ENCODE results near the gene MIPOL1. TPM values are rescaled to one million over a fixed set of nuclear protein-coding genes. Genes with fewer than 3 reads are reported as not detected.

The MIPOL1 gene
- total and polyA plus RNA-seq, 12 donors = 1.1 to 9.2 (median 5.4) TPM

GRCh38 chr14:37558740-37559139 is 361.0 kb downstream of the MIPOL1 start:
- Histone ChIP-seq H3K4me1 (no peaks in the 10 kb centered on the region), H3K36me3 (no peaks in the 10 kb centered on the region), H3K9me3 (peaks cover 0 to 13% (median 0%) of the 10 kb centered on the region in 11 donors), H3K4me3 (no peak overlapping the region), H3K27ac (no peak overlapping the region), H3K27me3 (no peaks in the 10 kb centered on the region)
- ATAC-seq = no peak
- DNase-seq = no peak
- TF ChIP-seq, protein P1, sequence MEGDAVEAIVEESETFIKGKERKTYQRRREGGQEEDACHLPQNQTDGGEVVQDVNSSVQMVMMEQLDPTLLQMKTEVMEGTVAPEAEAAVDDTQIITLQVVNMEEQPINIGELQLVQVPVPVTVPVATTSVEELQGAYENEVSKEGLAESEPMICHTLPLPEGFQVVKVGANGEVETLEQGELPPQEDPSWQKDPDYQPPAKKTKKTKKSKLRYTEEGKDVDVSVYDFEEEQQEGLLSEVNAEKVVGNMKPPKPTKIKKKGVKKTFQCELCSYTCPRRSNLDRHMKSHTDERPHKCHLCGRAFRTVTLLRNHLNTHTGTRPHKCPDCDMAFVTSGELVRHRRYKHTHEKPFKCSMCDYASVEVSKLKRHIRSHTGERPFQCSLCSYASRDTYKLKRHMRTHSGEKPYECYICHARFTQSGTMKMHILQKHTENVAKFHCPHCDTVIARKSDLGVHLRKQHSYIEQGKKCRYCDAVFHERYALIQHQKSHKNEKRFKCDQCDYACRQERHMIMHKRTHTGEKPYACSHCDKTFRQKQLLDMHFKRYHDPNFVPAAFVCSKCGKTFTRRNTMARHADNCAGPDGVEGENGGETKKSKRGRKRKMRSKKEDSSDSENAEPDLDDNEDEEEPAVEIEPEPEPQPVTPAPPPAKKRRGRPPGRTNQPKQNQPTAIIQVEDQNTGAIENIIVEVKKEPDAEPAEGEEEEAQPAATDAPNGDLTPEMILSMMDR (IDR thresholded peaks at IDR 0.05) = no peak
- intact Hi-C loops (cut with DNase I) = no loop called here
- WGBS, 2 donors = 90 to 92% methylated on average over 4 of the region's 4 CpGs

GRCh38 chr14:37559386-37559785 is 361.6 kb downstream of the MIPOL1 start:
- intact Hi-C loops (cut with DNase I) = no loop called here
- ATAC-seq (no peak), DNase-seq (no peak)
- Histone ChIP-seq H3K9me3 (peaks cover 0 to 10% (median 0%) of the 10 kb centered on the region in 11 donors), H3K27ac (no peak overlapping the region), H3K27me3 (no peaks in the 10 kb centered on the region), H3K4me1 (no peaks in the 10 kb centered on the region), H3K36me3 (no peaks in the 10 kb centered on the region), H3K4me3 (no peak overlapping the region)
- WGBS, 2 donors = 73 to 79% methylated on average over 6 of the region's 6 CpGs
- TF ChIP-seq, protein P1 (IDR thresholded peaks at IDR 0.05) = no peak

- no peaks in the 10 kb centered on the region for H3K27me3 ChIP-seq
- no peaks in the 10 kb centered on the region for H3K9me3 ChIP-seq
- H3K4me3 ChIP-seq = no peak overlapping the region
- no peak for ATAC-seq
- H3K27ac ChIP-seq = no peak overlapping the region
- DNase-seq = no peak
- H3K36me3 ChIP-seq = no peaks in the 10 kb centered on the region
- H3K4me1 ChIP-seq = peaks cover 0 to 7% (median 0%) of the 10 kb centered on the region in 9 donors
- WGBS, 2 donors = 75 to 76% methylated on average over 2 of the region's 2 CpGs
- intact Hi-C loops (cut with DNase I) = no loop called here
- TF ChIP-seq, protein P1 (IDR thresholded peaks at IDR 0.05) = no peak
These were observed 365.5 kb downstream of the MIPOL1 start for GRCh38 chr14:37563189-37563588.

DNA sequence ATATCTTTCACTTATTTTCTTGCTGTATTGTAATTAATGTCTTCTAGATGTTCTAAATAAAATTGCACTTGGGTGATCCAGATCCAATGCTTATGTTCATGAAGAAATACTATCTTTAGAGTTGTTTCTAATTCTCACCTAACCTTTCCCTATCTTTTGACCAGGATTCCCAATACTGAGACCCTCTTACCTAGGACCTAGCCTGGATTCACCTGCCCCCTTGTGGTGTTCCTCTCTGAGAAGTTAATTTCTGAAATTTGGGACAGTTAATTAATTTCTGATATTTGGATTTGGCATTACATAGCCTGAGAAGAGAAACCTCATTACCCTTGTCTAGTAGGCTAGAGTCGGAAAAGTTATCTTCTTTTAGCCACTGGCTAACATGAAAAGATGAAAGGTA is 367.8 kb downstream of the MIPOL1 start:
- no peak overlapping the region for H3K27ac ChIP-seq
- no peak overlapping the region for H3K4me3 ChIP-seq
- intact Hi-C loops (cut with DNase I) = no loop called here
- H3K36me3 ChIP-seq = no peaks in the 10 kb centered on the region
- 82 to 83% methylated on average over 1 of the region's 1 CpG for WGBS, 2 donors
- no peak for DNase-seq
- ATAC-seq = no peak
- TF ChIP-seq, protein P1 (IDR thresholded peaks at IDR 0.05) = no peak
- no peaks in the 10 kb centered on the region for H3K9me3 ChIP-seq
- H3K27me3 ChIP-seq = no peaks in the 10 kb centered on the region
- H3K4me1 ChIP-seq = peaks cover 0 to 7% (median 0%) of the 10 kb centered on the region in 9 donors
